8988T (cell line): Measurements from ENCODE around the gene IFT43.
A peak's percentile ranks its signal among the peaks of the same experiment; 100 is the strongest.

ENCODE experiments used
- DNase-seq: peaks from one replicate; pipeline ENCODE4 v3.0.0; 2011

Gene IFT43

GRCh38 chr14:76083796-76084765 is 98.5 kb downstream of the IFT43 start:
- DNase-seq, result no peak

- no peak for DNase-seq
Measured at GRCh38 chr14:76085358-76085757, 99.8 kb downstream of the IFT43 start.

DNA sequence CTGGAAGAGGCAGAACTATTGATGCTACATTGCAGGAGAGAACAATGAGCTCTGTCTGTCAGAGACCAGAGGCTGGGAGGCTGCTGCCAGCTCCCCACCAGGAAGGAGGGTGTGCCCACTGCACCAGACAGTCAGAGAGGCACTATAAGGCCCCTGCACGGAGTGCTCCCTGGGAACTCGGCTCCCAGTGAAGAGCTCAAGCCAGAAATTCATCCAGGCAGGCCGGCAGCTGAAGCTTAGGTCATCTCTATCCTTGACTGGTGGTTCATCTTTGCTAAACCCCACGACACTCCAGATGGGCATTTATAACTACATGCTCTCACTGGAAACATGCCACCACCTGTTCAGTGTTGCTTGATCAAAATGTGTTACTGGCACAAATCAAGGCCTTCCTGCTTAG is 101.1 kb downstream of the IFT43 start:
- no peak for DNase-seq

GRCh38 chr14:76088326-76088725 is 102.8 kb downstream of the IFT43 start:
- no peak for DNase-seq

DNA sequence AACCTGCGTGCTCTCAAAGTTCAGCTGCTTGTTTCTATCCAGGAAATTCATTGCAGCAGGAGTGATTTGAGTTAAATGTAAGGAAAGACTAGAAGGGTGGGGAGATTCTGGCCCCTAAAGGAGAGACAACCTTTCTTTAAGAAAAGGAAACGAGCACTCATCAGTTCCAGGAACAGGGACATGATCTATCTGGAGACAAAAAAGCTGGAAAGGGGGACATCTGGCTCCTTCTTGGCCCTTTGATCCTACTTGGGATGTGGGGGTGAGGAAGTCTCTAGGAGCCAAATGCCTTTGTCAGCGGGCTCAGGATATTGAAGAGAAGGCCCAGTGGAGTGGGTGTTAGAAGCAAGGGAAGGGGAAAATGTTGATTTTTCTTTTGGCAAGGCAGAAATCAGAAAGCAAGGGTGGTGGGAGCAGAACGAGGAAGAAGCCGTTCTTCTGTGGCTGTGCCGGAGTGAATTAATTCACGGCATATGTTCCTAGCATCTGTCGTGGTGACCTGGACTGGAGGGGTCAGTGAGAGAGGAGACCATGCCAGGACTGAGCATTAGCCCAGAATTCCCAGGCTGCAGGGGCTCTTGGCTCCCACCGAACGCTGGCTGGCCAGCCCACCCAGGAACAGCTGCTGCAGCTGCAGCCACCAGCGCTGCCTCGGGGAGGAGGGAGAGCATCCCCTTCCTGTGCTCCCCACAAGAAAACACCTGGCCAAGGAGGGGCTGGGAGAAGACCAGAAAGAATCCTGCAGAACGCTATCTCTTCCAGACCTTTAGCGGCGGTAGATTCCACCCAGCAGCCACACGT is 103.4 kb downstream of the IFT43 start:
- no peak for DNase-seq

GRCh38 chr14:76089575-76089974 is 104.0 kb downstream of the IFT43 start:
- no peak for DNase-seq

GRCh38 chr14:76090616-76091391 is 105.2 kb downstream of the IFT43 start:
- peak; percentile 41 for DNase-seq

DNA sequence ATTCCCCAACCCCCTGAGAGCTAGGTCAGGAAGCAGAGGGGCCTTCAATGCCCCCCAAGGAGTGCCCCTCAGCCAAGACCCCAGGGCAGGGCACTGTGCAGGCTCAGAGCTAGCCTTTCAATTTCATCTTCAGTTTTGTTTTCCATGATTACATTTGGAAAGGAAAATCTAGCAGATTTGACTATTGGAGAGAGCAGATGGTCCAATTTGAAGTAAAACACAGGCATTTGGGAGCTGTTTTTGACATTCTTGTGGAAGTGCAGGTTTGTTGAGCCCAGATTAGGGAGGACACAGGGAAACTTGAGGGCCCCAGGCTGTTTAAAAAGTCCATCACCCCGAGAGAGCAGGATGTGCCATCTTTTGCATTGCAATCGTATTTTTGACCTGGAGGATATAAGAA is 107.5 kb downstream of the IFT43 start:
- no peak for DNase-seq

- no peak for DNase-seq
Measured at GRCh38 chr14:76096257-76096656, 110.7 kb downstream of the IFT43 start.

GRCh38 chr14:76097547-76097946 is 112.0 kb downstream of the IFT43 start:
- no peak for DNase-seq

- no peak for DNase-seq
Measured at GRCh38 chr14:76098047-76098446, 112.5 kb downstream of the IFT43 start.

- DNase-seq, result no peak
Measured at GRCh38 chr14:76098916-76099675, 113.5 kb downstream of the IFT43 start.

GRCh38 chr14:76100236-76100635 is 114.7 kb downstream of the IFT43 start:
- DNase-seq, result no peak

DNA sequence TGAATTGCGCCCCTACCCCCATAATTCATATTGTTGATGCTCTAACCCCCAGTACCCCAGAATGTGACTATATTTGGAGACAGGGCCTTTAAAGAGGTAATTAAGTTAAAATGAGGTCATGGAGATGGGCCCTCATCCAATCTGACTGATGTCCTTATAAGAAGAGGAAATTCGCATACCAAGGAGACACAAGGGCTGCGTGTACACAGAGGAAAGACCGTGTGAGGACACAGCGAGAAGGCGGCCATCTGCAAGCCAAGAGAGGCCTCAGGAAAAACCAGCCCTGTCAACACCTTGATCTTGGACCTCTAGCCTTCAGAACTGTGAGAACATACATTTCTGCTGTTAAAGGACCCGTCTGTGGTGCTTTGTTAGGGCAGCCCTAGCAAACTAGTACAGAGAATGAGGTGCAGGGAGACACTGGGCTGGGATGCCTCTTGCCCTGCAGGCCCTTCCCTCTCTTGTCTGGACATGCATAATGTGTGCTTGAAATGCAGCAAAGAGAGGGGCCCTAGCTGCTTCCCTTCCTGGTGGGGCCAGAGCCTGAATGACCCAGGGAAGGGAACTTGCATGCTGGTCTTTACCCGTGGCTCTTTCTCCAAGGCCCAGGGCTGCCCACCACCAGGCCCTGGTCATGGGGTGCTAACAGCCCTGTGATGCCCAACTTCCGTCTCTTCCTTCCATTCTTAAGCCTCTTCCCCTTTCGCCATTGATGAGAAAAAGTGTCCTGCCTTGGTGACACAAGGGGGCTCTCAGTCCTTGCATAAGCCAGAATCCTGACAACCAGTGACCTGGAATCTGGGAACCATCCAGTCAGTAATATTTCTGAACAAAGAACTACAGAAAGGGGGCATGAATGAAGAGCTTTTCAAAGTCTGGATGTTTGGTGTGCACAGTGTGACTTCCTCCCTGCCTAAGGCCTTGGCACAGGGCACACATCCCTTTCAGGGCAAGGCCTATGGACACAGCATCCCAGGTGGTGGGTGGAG is 116.1 kb downstream of the IFT43 start:
- DNase-seq, result no peak

GRCh38 chr14:76104802-76105355 is 119.3 kb downstream of the IFT43 start:
- DNase-seq, result no peak

- no peak for DNase-seq
Measured at GRCh38 chr14:76106188-76106587, 120.6 kb downstream of the IFT43 start.

GRCh38 chr14:76109087-76109880 is 123.7 kb downstream of the IFT43 start:
- DNase-seq, result no peak

DNA sequence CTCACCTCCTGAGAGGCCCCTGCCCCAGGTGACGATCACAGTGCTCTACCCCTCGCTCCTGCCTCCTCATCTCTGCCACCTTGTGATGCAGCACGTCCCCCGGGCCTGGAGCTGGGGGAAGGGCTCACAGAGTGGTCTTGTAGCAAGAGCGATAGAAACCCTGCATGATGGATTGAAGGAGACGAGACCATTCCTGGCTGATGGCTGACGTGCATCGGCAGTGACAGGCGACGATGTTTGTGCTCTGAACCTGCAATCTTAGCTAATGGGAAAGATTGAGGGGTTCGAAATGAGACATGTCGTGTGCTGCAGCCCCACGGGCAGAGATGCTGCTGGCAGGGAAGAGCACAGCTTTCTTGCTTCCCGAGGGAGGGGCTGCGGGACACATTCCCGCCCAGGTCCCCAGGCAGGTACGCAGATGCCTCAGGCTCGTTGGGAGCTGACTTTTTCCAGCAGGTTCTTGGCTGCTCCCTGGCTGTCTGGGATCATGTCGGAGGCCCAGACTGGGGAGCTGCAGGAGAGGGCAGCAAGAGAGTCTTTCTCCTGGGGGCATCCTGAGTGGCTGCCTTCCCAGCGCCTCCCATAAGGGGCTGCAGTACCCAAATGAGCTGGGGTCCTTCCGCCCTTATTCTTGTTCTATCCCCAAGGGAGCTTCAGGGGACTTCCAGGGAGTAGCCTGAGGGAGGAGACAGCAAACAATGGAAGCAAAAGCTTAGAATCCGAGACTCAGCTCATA is 127.5 kb downstream of the IFT43 start:
- DNase-seq, result no peak

DNA sequence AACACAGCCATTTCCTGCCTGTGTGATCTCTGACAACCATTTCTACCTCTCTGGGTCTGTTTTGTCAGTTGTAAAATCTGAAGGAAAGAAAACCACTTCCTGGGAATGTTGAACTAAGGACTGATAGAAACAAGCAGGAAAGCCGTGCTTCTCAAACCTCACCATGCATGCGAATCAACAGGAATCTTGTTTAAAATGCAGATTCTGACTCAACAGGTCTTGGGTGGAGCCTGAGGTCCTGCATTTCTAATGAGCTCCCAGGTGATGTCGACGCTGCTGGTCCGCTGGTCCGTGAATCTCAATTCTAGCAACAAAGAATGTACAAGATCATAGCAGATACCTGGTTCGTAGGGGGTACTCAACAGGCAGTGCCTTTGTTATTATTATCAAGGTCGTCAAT is 128.1 kb downstream of the IFT43 start:
- no peak for DNase-seq
